ENCODE results near the gene CD82. TPM values are rescaled to one million over a fixed set of nuclear protein-coding genes. Genes with fewer than 3 reads are reported as not detected.

The CD82 gene
- total and polyA plus RNA-seq, 11 donors: 20.1 to 76.2 (median 37.3) TPM

- no peak for ATAC-seq
- Histone ChIP-seq H3K27me3 (no peaks in the 10 kb centered on the region), H3K36me3 (no peaks in the 10 kb centered on the region), H3K27ac (no peak overlapping the region), H3K4me3 (no peak overlapping the region), H3K4me1 (no peaks in the 10 kb centered on the region), H3K9me3 (peaks cover 0 to 11% (median 0%) of the 10 kb centered on the region in 12 donors)
- TF ChIP-seq POLR2A (IDR thresholded peaks at IDR 0.05) (no peak), CTCF (IDR thresholded peaks at IDR 0.05) (no peak)
- intact Hi-C loops (cut with DNase I): no loop called here
- WGBS, 4 donors: 67 to 76% (median 70%) methylated on average over 8 of the region's 8 CpGs
- DNase-seq: no peak
Observed at GRCh38 chr11:44550123-44550522, 15.3 kb upstream of the CD82 start.

- intact Hi-C loops (cut with DNase I): no loop called here
- WGBS, 4 donors: 93 to 96% (median 95%) methylated on average over 4 of the region's 4 CpGs
- Histone ChIP-seq H3K4me3 (no peak overlapping the region), H3K27me3 (no peaks in the 10 kb centered on the region), H3K27ac (no peak overlapping the region), H3K4me1 (peaks cover 0 to 2% (median 0%) of the 10 kb centered on the region in 12 donors), H3K9me3 (peaks cover 0 to 7% (median 0%) of the 10 kb centered on the region in 12 donors), H3K36me3 (no peaks in the 10 kb centered on the region)
- DNase-seq (no peak), ATAC-seq (no peak)
- TF ChIP-seq POLR2A (IDR thresholded peaks at IDR 0.05): no peak
- TF ChIP-seq CTCF (IDR thresholded peaks at IDR 0.05): no peak
Observed at GRCh38 chr11:44551456-44552139, 13.9 kb upstream of the CD82 start.

- 92 to 95% (median 93%) methylated on average over 5 of the region's 5 CpGs for WGBS, 4 donors
- intact Hi-C loops (cut with DNase I): loop anchor here in 4 of 10 donors (5.0 kb wide), 2 partner anchors 337 to 357 kb away; no protein-coding TSS in a partner anchor
- peaks cover 0 to 24% (median 5%) of the 10 kb centered on the region in 12 donors for H3K4me1 ChIP-seq
- no peak for ATAC-seq
- TF ChIP-seq POLR2A (IDR thresholded peaks at IDR 0.05): no peak
- TF ChIP-seq CTCF (IDR thresholded peaks at IDR 0.05): no peak
- no peaks in the 10 kb centered on the region for H3K27me3 ChIP-seq
- H3K36me3 ChIP-seq: no peaks in the 10 kb centered on the region
- no peak overlapping the region for H3K4me3 ChIP-seq
- no peak for DNase-seq
- no peak overlapping the region for H3K27ac ChIP-seq
- peaks cover 0 to 7% (median 0%) of the 10 kb centered on the region in 12 donors for H3K9me3 ChIP-seq
Observed at GRCh38 chr11:44555031-44555800, 10.2 kb upstream of the CD82 start.
